ENCODE measurements around the gene EVC.

GRCh38 chr4:5816851-5817375, 105.9 kb downstream of the EVC start:
- TF ChIP-seq CTCF (conservative IDR thresholded peaks at IDR 0.05; ENCODE audit: low read depth, low read length) (no peak), EZH2 (IDR thresholded peaks at IDR 0.05; ENCODE audit: borderline replicate concordance, low read depth, low read length, poor library complexity, severe bottlenecking) (no peak)
